ENCODE results near the gene LACTB. TPM values are rescaled to one million over a fixed set of nuclear protein-coding genes. Genes with fewer than 3 reads are reported as not detected.

Gene LACTB
- total RNA-seq, 3 donors from 2014 or later = 15.7 to 17.6 (median 17.1) TPM

GRCh38 chr15:63079947-63080626 lies 41.6 kb upstream of the LACTB start:
- Histone ChIP-seq H3K36me3 (no peaks in the 10 kb centered on the region), H3K4me3 (no peak overlapping the region), H3K9me3 (no peaks in the 10 kb centered on the region), H3K4me1 (no peaks in the 10 kb centered on the region), H3K27ac (peak overlapping the region in 1 of 2 donors; percentile 32), H3K27me3 (no peaks in the 10 kb centered on the region)
- intact Hi-C loops (cut with DNase I; ENCODE audit: low total_unique reads) = no loop called here
- DNase-seq (ENCODE audit: low spot score in 2 of 2) = no peak
- TF ChIP-seq POLR2A (IDR thresholded peaks at IDR 0.05) (no peak), CTCF (IDR thresholded peaks at IDR 0.05) (no peak), POLR2AphosphoS5 (IDR thresholded peaks at IDR 0.05) (no peak)

- H3K4me3 ChIP-seq = no peak overlapping the region
- intact Hi-C loops (cut with DNase I; ENCODE audit: low total_unique reads) = no loop called here
- DNase-seq (ENCODE audit: low spot score in 2 of 2) = peak in 1 of 2 donors; percentile 68
- H3K36me3 ChIP-seq = no peaks in the 10 kb centered on the region
- H3K4me1 ChIP-seq = no peaks in the 10 kb centered on the region
- H3K27me3 ChIP-seq = no peaks in the 10 kb centered on the region
- H3K9me3 ChIP-seq = no peaks in the 10 kb centered on the region
- peak overlapping the region in 1 of 2 donors; percentile 32 for H3K27ac ChIP-seq
- TF ChIP-seq POLR2AphosphoS5 (IDR thresholded peaks at IDR 0.05) (no peak), POLR2A (IDR thresholded peaks at IDR 0.05) (no peak), CTCF (IDR thresholded peaks at IDR 0.05) (no peak)
These were observed 40.9 kb upstream of the LACTB start for GRCh38 chr15:63080634-63081250.

- Histone ChIP-seq H3K4me3 (no peak overlapping the region), H3K36me3 (no peaks in the 10 kb centered on the region), H3K4me1 (no peaks in the 10 kb centered on the region), H3K27me3 (no peaks in the 10 kb centered on the region), H3K27ac (no peak overlapping the region), H3K9me3 (no peaks in the 10 kb centered on the region)
- intact Hi-C loops (cut with DNase I; ENCODE audit: low total_unique reads) = no loop called here
- no peak for DNase-seq (ENCODE audit: low spot score in 2 of 2)
- TF ChIP-seq POLR2AphosphoS5 (IDR thresholded peaks at IDR 0.05) = no peak
These were observed 39.3 kb upstream of the LACTB start for GRCh38 chr15:63082366-63082765.

GRCh38 chr15:63083044-63083443 lies 38.6 kb upstream of the LACTB start:
- TF ChIP-seq POLR2AphosphoS5 (IDR thresholded peaks at IDR 0.05) (no peak), POLR2A (IDR thresholded peaks at IDR 0.05) (no peak), CTCF (IDR thresholded peaks at IDR 0.05) (no peak)
- Histone ChIP-seq H3K9me3 (no peaks in the 10 kb centered on the region), H3K4me3 (no peak overlapping the region), H3K4me1 (no peaks in the 10 kb centered on the region), H3K27me3 (no peaks in the 10 kb centered on the region), H3K27ac (no peak overlapping the region), H3K36me3 (no peaks in the 10 kb centered on the region)
- intact Hi-C loops (cut with DNase I; ENCODE audit: low total_unique reads) = no loop called here
- DNase-seq (ENCODE audit: low spot score in 2 of 2) = no peak

GRCh38 chr15:63083541-63083940 lies 38.1 kb upstream of the LACTB start:
- intact Hi-C loops (cut with DNase I; ENCODE audit: low total_unique reads) = no loop called here
- no peaks in the 10 kb centered on the region for H3K4me1 ChIP-seq
- no peak for DNase-seq (ENCODE audit: low spot score in 2 of 2)
- TF ChIP-seq POLR2AphosphoS5 (IDR thresholded peaks at IDR 0.05) = no peak
- no peaks in the 10 kb centered on the region for H3K9me3 ChIP-seq
- no peak overlapping the region for H3K27ac ChIP-seq
- no peaks in the 10 kb centered on the region for H3K27me3 ChIP-seq
- H3K4me3 ChIP-seq = no peak overlapping the region
- no peaks in the 10 kb centered on the region for H3K36me3 ChIP-seq

- H3K4me3 ChIP-seq = no peak overlapping the region
- H3K36me3 ChIP-seq = no peaks in the 10 kb centered on the region
- no peaks in the 10 kb centered on the region for H3K9me3 ChIP-seq
- no peak for DNase-seq (ENCODE audit: low spot score in 2 of 2)
- TF ChIP-seq POLR2AphosphoS5 (IDR thresholded peaks at IDR 0.05) (no peak), CTCF (IDR thresholded peaks at IDR 0.05) (no peak)
- H3K27ac ChIP-seq = no peak overlapping the region
- H3K4me1 ChIP-seq = no peaks in the 10 kb centered on the region
- intact Hi-C loops (cut with DNase I; ENCODE audit: low total_unique reads) = no loop called here
- no peaks in the 10 kb centered on the region for H3K27me3 ChIP-seq
These were observed 36.9 kb upstream of the LACTB start for GRCh38 chr15:63084806-63085205.

Measured in breast epithelium (tissue), 4 donors.